ENCODE results near the gene ITGB5. TPM values are rescaled to one million over a fixed set of nuclear protein-coding genes. Genes with fewer than 3 reads are reported as not detected.
"Not testable (repeated sequence)": the region's sequence is repeated elsewhere in the genome, so short reads cannot be mapped to it uniquely, and the experiment has no call there.

The ITGB5 gene
- total and polyA plus RNA-seq, 2 experiments from 2014 or later, result 33.9 to 383 TPM

- WGBS, 2 experiments (ENCODE audit: low coverage in 1 of 2, low lambda C conversion rate in 2 of 2, missing lambda C conversion rate in 2 of 2), result 9 to 11% methylated on average over 15 of the region's 15 CpGs
- Histone ChIP-seq H3K4me3 (no peak overlapping the region), H3K9me3 (ENCODE audit: low read depth) (no peaks in the 10 kb centered on the region), H3K27me3 (replicated peaks; ENCODE audit: insufficient read depth) (no peaks in the 10 kb centered on the region), H2AFZ (0 out of 2 replicates have a peak overlapping the region, but pooled peaks have one; percentile 9), H3F3A (ENCODE audit: insufficient read depth) (peaks cover 32% of the 10 kb centered on the region), H3K4me1 (ENCODE audit: insufficient read depth) (peaks cover 14% of the 10 kb centered on the region), H3K79me2 (ENCODE audit: insufficient read depth) (no peaks in the 10 kb centered on the region), H3K36me3 (ENCODE audit: low read depth) (peaks cover 24% of the 10 kb centered on the region; the same call in 1 of the 2 replicates), H3K4me2 (ENCODE audit: unreplicated experiment) (peak overlapping the region; percentile 19), H4K20me1 (ENCODE audit: insufficient read depth) (no peaks in the 10 kb centered on the region), H3K9me2 (ENCODE audit: insufficient read depth) (no peaks in the 10 kb centered on the region), H3K9ac (peak overlapping the region; percentile 44), H3K27ac (peak overlapping the region; percentile 48)
- in situ Hi-C loops (cut with MboI), result loop anchor here (5.0 kb wide), 1 partner anchor 141 kb away; no protein-coding TSS in a partner anchor
- TF ChIP-seq EZH2phosphoT487 (IDR thresholded peaks at IDR 0.05; ENCODE audit: insufficient read depth, low read depth) (no peak), EZH2 (IDR thresholded peaks at IDR 0.05; ENCODE audit: insufficient read depth, poor library complexity, severe bottlenecking) (no peak)
- DNase-seq, result peak; percentile 90
These were observed 125.8 kb downstream of the ITGB5 start for GRCh38 chr3:124761250-124761796.

GRCh38 chr3:124760601-124761000 is 126.6 kb downstream of the ITGB5 start:
- Histone ChIP-seq H3K36me3 (ENCODE audit: low read depth) (peaks cover 24% of the 10 kb centered on the region; the same call in 1 of the 2 replicates), H2AFZ (no peak overlapping the region), H3K79me2 (ENCODE audit: insufficient read depth) (no peaks in the 10 kb centered on the region), H3K4me2 (ENCODE audit: unreplicated experiment) (no peak overlapping the region), H3K9ac (peak overlapping the region; percentile 23; the same call in 1 of the 2 replicates), H3K9me3 (ENCODE audit: low read depth) (no peaks in the 10 kb centered on the region), H3K4me1 (ENCODE audit: insufficient read depth) (peaks cover 14% of the 10 kb centered on the region), H3F3A (ENCODE audit: insufficient read depth) (peaks cover 32% of the 10 kb centered on the region), H3K27ac (peak overlapping the region; percentile 29), H4K20me1 (ENCODE audit: insufficient read depth) (no peaks in the 10 kb centered on the region), H3K4me3 (no peak overlapping the region), H3K9me2 (ENCODE audit: insufficient read depth) (no peaks in the 10 kb centered on the region), H3K27me3 (replicated peaks; ENCODE audit: insufficient read depth) (no peaks in the 10 kb centered on the region)
- 44 to 55% methylated on average over 2 of the region's 2 CpGs for WGBS, 2 experiments (ENCODE audit: low coverage in 1 of 2, low lambda C conversion rate in 2 of 2, missing lambda C conversion rate in 2 of 2)
- no peak for TF ChIP-seq EZH2phosphoT487 (IDR thresholded peaks at IDR 0.05; ENCODE audit: insufficient read depth, low read depth)
- TF ChIP-seq EZH2 (IDR thresholded peaks at IDR 0.05; ENCODE audit: insufficient read depth, poor library complexity, severe bottlenecking), result no peak
- in situ Hi-C loops (cut with MboI), result loop anchor here (5.0 kb wide), 1 partner anchor 142 kb away; no protein-coding TSS in a partner anchor
- DNase-seq, result peak; percentile 78

DNA sequence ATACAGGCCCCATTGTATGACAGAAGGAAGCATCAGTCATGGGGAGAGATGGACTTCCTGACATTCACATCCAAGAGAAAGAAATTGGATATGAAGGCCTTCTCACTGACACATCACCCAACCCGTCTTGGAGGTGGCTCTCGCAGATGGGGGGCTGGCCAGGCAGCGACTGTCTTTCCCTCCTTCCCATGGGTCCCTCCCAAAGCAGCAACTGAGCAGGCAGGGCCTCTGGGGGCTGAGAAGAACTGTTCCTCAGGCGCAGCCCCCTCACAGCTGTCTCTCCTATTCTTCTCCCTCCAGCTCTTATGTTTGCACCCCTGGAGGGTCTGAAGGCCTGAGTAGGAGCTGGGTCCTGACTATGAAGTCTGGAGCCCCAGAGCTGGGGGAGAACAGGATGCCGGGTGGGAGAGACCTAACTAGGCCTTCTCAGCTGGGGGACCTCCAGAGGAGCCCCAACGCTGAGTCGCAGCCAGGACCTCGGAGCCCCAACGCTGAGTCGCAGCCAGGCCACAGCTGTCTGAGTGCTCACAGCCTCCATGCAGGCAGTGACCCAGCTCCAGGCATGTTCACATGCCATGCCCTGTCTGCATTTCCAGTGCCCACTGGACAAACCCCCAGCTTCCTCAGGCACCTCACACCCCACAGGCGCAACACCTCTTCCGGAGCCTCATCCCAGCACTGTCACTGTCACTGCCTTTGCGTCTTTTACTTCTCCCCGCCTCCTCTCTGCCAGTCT is 127.3 kb downstream of the ITGB5 start:
- no peak overlapping the region for H3K4me3 ChIP-seq
- 57 to 65% methylated on average over 13 to 14 of the region's 14 CpGs for WGBS, 2 experiments (ENCODE audit: low coverage in 1 of 2, low lambda C conversion rate in 2 of 2, missing lambda C conversion rate in 2 of 2)
- H3K9me2 ChIP-seq (ENCODE audit: insufficient read depth), result no peaks in the 10 kb centered on the region
- no peaks in the 10 kb centered on the region for H4K20me1 ChIP-seq (ENCODE audit: insufficient read depth)
- H3K9me3 ChIP-seq (ENCODE audit: low read depth), result no peaks in the 10 kb centered on the region
- in situ Hi-C loops (cut with MboI), result loop anchor here (5.0 kb wide), 1 partner anchor 142 kb away; no protein-coding TSS in a partner anchor
- peaks cover 14% of the 10 kb centered on the region for H3K4me1 ChIP-seq (ENCODE audit: insufficient read depth)
- no peak overlapping the region for H3K4me2 ChIP-seq (ENCODE audit: unreplicated experiment)
- TF ChIP-seq EZH2 (IDR thresholded peaks at IDR 0.05; ENCODE audit: insufficient read depth, poor library complexity, severe bottlenecking), result no peak
- no peak for TF ChIP-seq EZH2phosphoT487 (IDR thresholded peaks at IDR 0.05; ENCODE audit: insufficient read depth, low read depth)
- H3K27ac ChIP-seq, result peak overlapping the region; percentile 29
- H3K79me2 ChIP-seq (ENCODE audit: insufficient read depth), result no peaks in the 10 kb centered on the region
- H3K9ac ChIP-seq, result peak overlapping the region; percentile 23; the same call in 1 of the 2 replicates
- DNase-seq, result peak; percentile 41
- H3K27me3 ChIP-seq (replicated peaks; ENCODE audit: insufficient read depth), result no peaks in the 10 kb centered on the region
- peaks cover 21% of the 10 kb centered on the region; the same call in 1 of the 2 replicates for H3K36me3 ChIP-seq (ENCODE audit: low read depth)
- peaks cover 32% of the 10 kb centered on the region for H3F3A ChIP-seq (ENCODE audit: insufficient read depth)
- H2AFZ ChIP-seq, result no peak overlapping the region

GRCh38 chr3:124758851-124759635 is 128.1 kb downstream of the ITGB5 start:
- DNase-seq, result no peak
- no peaks in the 10 kb centered on the region for H4K20me1 ChIP-seq (ENCODE audit: insufficient read depth)
- no peaks in the 10 kb centered on the region for H3K27me3 ChIP-seq (replicated peaks; ENCODE audit: insufficient read depth)
- H3K9ac ChIP-seq, result no peak overlapping the region
- 0 out of 2 replicates have a peak, but pooled peaks cover 13% of the 10 kb centered on the region for H3K36me3 ChIP-seq (ENCODE audit: low read depth)
- H3K9me2 ChIP-seq (ENCODE audit: insufficient read depth), result no peaks in the 10 kb centered on the region
- no peak overlapping the region for H2AFZ ChIP-seq
- no peaks in the 10 kb centered on the region for H3K9me3 ChIP-seq (ENCODE audit: low read depth)
- no peaks in the 10 kb centered on the region for H3K79me2 ChIP-seq (ENCODE audit: insufficient read depth)
- no peak overlapping the region for H3K4me3 ChIP-seq
- H3K27ac ChIP-seq, result no peak overlapping the region
- H3K4me2 ChIP-seq (ENCODE audit: unreplicated experiment), result no peak overlapping the region
- TF ChIP-seq EZH2 (IDR thresholded peaks at IDR 0.05; ENCODE audit: insufficient read depth, poor library complexity, severe bottlenecking), result no peak
- WGBS, 2 experiments (ENCODE audit: low coverage in 1 of 2, low lambda C conversion rate in 2 of 2, missing lambda C conversion rate in 2 of 2), result 61 to 77% methylated on average over 4 to 5 of the region's 5 CpGs
- in situ Hi-C loops (cut with MboI), result no loop called here
- peaks cover 14% of the 10 kb centered on the region for H3K4me1 ChIP-seq (ENCODE audit: insufficient read depth)
- peaks cover 32% of the 10 kb centered on the region for H3F3A ChIP-seq (ENCODE audit: insufficient read depth)

DNA sequence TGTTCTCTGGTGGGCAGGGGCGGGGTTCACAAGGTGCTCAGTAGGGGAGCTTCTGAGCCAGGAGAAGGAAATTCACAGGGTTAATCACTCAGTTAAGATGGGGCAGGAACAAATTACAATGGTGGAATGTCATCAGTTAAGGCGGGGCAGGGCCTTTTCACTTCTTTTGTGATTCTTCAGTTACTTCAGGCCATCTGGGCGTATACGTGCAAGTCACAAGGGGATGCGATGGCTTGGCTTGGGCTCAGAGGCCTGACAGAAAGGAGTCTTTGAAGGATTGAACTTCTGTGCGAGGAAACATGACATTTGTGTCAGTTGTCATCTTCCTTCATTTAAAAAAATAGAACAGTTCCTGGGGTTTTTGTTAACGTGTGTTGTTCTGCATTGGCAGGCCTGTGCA is 129.2 kb downstream of the ITGB5 start:
- H3K4me2 ChIP-seq (ENCODE audit: unreplicated experiment); H3K4me3 ChIP-seq; H4K20me1 ChIP-seq (ENCODE audit: insufficient read depth); H3K9me3 ChIP-seq (ENCODE audit: low read depth); H2AFZ ChIP-seq; H3K79me2 ChIP-seq (ENCODE audit: insufficient read depth); DNase-seq; in situ Hi-C loops (cut with MboI); H3K36me3 ChIP-seq (ENCODE audit: low read depth); H3K9ac ChIP-seq; H3K27me3 ChIP-seq (replicated peaks; ENCODE audit: insufficient read depth); H3K9me2 ChIP-seq (ENCODE audit: insufficient read depth); H3K27ac ChIP-seq: not testable (repeated sequence)
- Histone ChIP-seq H3K4me1 (ENCODE audit: insufficient read depth) (peaks cover 14% of the 10 kb centered on the region), H3F3A (ENCODE audit: insufficient read depth) (peaks cover 29% of the 10 kb centered on the region)
- WGBS, 2 experiments (ENCODE audit: low coverage in 1 of 2, low lambda C conversion rate in 2 of 2, missing lambda C conversion rate in 2 of 2), result 68 to 74% methylated on average over 7 of the region's 7 CpGs
